SK-N-SH treated with all-trans-retinoic acid at 6 μM for 48 hours (cell line): Measurements from ENCODE around the gene ADAM33.

Experiments used
- ATAC-seq: fragments of 200-7000 bp; cut with Tn5 transposase; 3 replicates; pipeline ENCODE4 v1.9.1; 2020; ENCODE audit warnings: mild to moderate bottlenecking, moderate library complexity
- ARNTL ChIP-seq: fragments of 450-650 bp; formaldehyde crosslinking; IDR thresholded peaks from 2 replicates; pipeline ENCODE4 v1.5.0; 2020; ENCODE audit warnings: low read depth, mild to moderate bottlenecking, moderate library complexity, borderline replicate concordance
- BACH2 ChIP-seq: fragments of 250-450 bp; sonication (Bioruptor Pico); IDR thresholded peaks from 2 replicates; pipeline ENCODE4 v1.9.0; 2021; ENCODE audit warnings: mild to moderate bottlenecking, borderline replicate concordance
- CSDC2 ChIP-seq: fragments of 250-450 bp; sonication (Bioruptor Pico); IDR thresholded peaks from 2 replicates; pipeline ENCODE4 v1.5.0; 2020; ENCODE audit warnings: mild to moderate bottlenecking, moderate library complexity
- ESRRG ChIP-seq: fragments of 250-450 bp; sonication (Bioruptor Pico); IDR thresholded peaks from 2 replicates; pipeline ENCODE4 v1.6.1; 2021; ENCODE audit warnings: mild to moderate bottlenecking
- GLIS3 ChIP-seq: fragments of 250-450 bp; sonication (Bioruptor Pico); IDR thresholded peaks from 2 replicates; pipeline ENCODE4 v1.5.0; 2020; ENCODE audit warnings: mild to moderate bottlenecking, moderate library complexity
- ISL1 ChIP-seq: fragments of 250-450 bp; sonication (Bioruptor Pico); IDR thresholded peaks from 2 replicates; pipeline ENCODE4 v2.1.2; 2022; ENCODE audit warnings: mild to moderate bottlenecking, moderate library complexity
- PPARA ChIP-seq: fragments of 250-450 bp; sonication (Bioruptor Pico); IDR thresholded peaks from 2 replicates; pipeline ENCODE4 v1.5.0; 2020; ENCODE audit warnings: mild to moderate bottlenecking, borderline replicate concordance
- RARB ChIP-seq: fragments of 250-450 bp; sonication (Bioruptor Pico); IDR thresholded peaks from 2 replicates; pipeline ENCODE4 v1.8.0; 2021; ENCODE audit warnings: mild to moderate bottlenecking, moderate library complexity
- SNAI2 ChIP-seq: fragments of 250-450 bp; sonication (Bioruptor Pico); IDR thresholded peaks from 2 replicates; pipeline ENCODE4 v1.5.0; 2020; ENCODE audit warnings: mild to moderate bottlenecking, moderate library complexity
- TCF4 ChIP-seq: fragments of 250-450 bp; sonication (Bioruptor Pico); IDR thresholded peaks from 2 replicates; pipeline ENCODE4 v1.8.0; 2021; ENCODE audit warnings: mild to moderate bottlenecking, moderate library complexity, borderline replicate concordance
- TOX ChIP-seq: fragments of 250-450 bp; sonication (Bioruptor Pico); IDR thresholded peaks from 2 replicates; pipeline ENCODE4 v1.8.0; 2021; ENCODE audit warnings: mild to moderate bottlenecking, moderate library complexity, borderline replicate concordance
- ZC3H10 ChIP-seq: fragments of 250-450 bp; sonication (Bioruptor Pico); IDR thresholded peaks from 2 replicates; pipeline ENCODE4 v1.5.1; 2021; ENCODE audit warnings: mild to moderate bottlenecking, moderate library complexity
- ZFP3 ChIP-seq: fragments of 250-450 bp; sonication (Bioruptor Pico); IDR thresholded peaks from 2 replicates; pipeline ENCODE4 v1.5.0; 2020; ENCODE audit warnings: mild to moderate bottlenecking, moderate library complexity
- ZFP30 ChIP-seq: fragments of 450-650 bp; formaldehyde crosslinking; IDR thresholded peaks from 2 replicates; pipeline ENCODE4 v1.5.0; 2022; ENCODE audit warnings: mild to moderate bottlenecking, moderate library complexity
- ZNF565 ChIP-seq: fragments of 450-650 bp; formaldehyde crosslinking; conservative IDR thresholded peaks from 2 replicates; pipeline ENCODE4 v1.5.0; 2020; ENCODE audit warnings: low read depth, mild to moderate bottlenecking, moderate library complexity
- ZNF70 ChIP-seq: fragments of 450-650 bp; formaldehyde crosslinking; IDR thresholded peaks from 2 replicates; pipeline ENCODE4 v1.5.0; 2020; ENCODE audit warnings: mild to moderate bottlenecking, moderate library complexity
- ZNF8 ChIP-seq: fragments of 450-650 bp; formaldehyde crosslinking; IDR thresholded peaks from 2 replicates; pipeline ENCODE4 v1.5.0; 2020; ENCODE audit warnings: mild to moderate bottlenecking, moderate library complexity
- TF ChIP-seq, protein P1 (sequence below): fragments of 250-450 bp; sonication (Bioruptor Pico); IDR thresholded peaks from 2 replicates; pipeline ENCODE4 v1.5.1; 2021; ENCODE audit warnings: mild to moderate bottlenecking, moderate library complexity
- TF ChIP-seq, protein P2 (sequence below): fragments of 250-450 bp; sonication (Bioruptor Pico); IDR thresholded peaks from 2 replicates; pipeline ENCODE4 v1.5.1; 2020; ENCODE audit warnings: low read depth, mild to moderate bottlenecking, moderate library complexity
- TF ChIP-seq, protein P3 (sequence below): fragments of 250-450 bp; sonication (Bioruptor Pico); IDR thresholded peaks from 2 replicates; pipeline ENCODE4 v1.8.0; 2021; ENCODE audit warnings: low read depth, mild to moderate bottlenecking, moderate library complexity, borderline replicate concordance
- TF ChIP-seq, protein P4 (sequence below): fragments of 250-450 bp; sonication (Bioruptor Pico); IDR thresholded peaks from 2 replicates; pipeline ENCODE4 v1.5.0; 2020; ENCODE audit warnings: mild to moderate bottlenecking, moderate library complexity

The ADAM33 gene

DNA sequence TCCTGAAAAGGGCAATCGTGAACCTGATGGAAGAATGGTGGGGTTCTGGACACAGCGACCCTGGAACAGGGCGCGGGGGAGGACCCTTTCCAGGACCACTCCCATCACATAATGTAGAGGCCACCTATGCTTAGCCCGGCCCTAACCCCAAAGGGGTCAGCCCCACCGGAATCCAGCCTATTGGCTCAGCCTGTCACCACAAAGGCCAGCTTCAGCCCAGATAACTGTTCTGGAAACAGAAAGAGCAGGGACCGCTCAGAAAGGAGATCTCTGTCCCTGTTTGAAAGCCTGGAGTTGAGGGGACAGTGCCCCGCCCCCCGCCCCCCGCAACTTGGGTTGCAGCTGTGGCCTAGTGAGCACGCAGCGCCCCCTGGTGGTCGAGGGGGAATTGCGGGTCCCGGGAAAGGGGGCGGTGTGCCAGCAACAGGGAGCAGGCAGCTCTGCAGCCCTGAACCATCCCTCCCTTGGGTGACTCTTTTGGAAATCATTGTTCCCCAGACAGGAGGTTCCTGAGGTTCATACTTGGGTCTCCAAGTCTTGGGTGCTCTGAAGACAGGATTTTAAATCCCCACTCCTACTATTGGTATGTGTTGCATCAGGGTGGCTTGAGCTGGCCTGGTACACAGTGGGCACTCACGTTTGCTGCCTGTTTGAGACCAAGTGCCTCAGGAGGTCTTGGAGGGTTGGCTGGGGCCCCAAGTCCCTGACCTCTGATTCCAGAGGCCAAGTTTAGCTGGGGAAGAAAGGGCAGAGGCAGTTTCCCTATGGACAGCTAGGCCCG lies 29.1 kb upstream of the ADAM33 start:
- no peak for TF ChIP-seq ARNTL (CRISPR knock-in tag)
- TF ChIP-seq, protein P1, sequence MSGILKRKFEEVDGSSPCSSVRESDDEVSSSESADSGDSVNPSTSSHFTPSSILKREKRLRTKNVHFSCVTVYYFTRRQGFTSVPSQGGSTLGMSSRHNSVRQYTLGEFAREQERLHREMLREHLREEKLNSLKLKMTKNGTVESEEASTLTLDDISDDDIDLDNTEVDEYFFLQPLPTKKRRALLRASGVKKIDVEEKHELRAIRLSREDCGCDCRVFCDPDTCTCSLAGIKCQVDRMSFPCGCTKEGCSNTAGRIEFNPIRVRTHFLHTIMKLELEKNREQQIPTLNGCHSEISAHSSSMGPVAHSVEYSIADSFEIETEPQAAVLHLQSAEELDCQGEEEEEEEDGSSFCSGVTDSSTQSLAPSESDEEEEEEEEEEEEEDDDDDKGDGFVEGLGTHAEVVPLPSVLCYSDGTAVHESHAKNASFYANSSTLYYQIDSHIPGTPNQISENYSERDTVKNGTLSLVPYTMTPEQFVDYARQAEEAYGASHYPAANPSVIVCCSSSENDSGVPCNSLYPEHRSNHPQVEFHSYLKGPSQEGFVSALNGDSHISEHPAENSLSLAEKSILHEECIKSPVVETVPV (CRISPR knock-in tag), result no peak
- TF ChIP-seq BACH2, result no peak
- no peak for TF ChIP-seq CSDC2 (CRISPR knock-in tag)
- TF ChIP-seq GLIS3 (CRISPR knock-in tag), result no peak
- no peak for TF ChIP-seq ESRRG (CRISPR knock-in tag)
- TF ChIP-seq SNAI2, result no peak
- TF ChIP-seq PPARA (CRISPR knock-in tag), result no peak
- TF ChIP-seq, protein P2, sequence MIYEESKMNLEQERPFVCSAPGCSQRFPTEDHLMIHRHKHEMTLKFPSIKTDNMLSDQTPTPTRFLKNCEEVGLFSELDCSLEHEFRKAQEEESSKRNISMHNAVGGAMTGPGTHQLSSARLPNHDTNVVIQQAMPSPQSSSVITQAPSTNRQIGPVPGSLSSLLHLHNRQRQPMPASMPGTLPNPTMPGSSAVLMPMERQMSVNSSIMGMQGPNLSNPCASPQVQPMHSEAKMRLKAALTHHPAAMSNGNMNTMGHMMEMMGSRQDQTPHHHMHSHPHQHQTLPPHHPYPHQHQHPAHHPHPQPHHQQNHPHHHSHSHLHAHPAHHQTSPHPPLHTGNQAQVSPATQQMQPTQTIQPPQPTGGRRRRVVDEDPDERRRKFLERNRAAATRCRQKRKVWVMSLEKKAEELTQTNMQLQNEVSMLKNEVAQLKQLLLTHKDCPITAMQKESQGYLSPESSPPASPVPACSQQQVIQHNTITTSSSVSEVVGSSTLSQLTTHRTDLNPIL (CRISPR knock-in tag), result no peak
- TF ChIP-seq ZC3H10 (CRISPR knock-in tag), result no peak
- no peak for TF ChIP-seq ZNF565 (CRISPR knock-in tag)
- no peak for TF ChIP-seq TOX (CRISPR knock-in tag)
- no peak for TF ChIP-seq ZFP3 (CRISPR knock-in tag)
- TF ChIP-seq, protein P3, sequence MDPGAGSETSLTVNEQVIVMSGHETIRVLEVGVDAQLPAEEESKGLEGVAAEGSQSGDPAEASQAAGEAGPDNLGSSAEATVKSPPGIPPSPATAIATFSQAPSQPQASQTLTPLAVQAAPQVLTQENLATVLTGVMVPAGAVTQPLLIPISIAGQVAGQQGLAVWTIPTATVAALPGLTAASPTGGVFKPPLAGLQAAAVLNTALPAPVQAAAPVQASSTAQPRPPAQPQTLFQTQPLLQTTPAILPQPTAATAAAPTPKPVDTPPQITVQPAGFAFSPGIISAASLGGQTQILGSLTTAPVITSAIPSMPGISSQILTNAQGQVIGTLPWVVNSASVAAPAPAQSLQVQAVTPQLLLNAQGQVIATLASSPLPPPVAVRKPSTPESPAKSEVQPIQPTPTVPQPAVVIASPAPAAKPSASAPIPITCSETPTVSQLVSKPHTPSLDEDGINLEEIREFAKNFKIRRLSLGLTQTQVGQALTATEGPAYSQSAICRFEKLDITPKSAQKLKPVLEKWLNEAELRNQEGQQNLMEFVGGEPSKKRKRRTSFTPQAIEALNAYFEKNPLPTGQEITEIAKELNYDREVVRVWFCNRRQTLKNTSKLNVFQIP, result no peak
- TF ChIP-seq, all 23 proteins: peak for 0
- ATAC-seq, result peak; percentile 84

DNA sequence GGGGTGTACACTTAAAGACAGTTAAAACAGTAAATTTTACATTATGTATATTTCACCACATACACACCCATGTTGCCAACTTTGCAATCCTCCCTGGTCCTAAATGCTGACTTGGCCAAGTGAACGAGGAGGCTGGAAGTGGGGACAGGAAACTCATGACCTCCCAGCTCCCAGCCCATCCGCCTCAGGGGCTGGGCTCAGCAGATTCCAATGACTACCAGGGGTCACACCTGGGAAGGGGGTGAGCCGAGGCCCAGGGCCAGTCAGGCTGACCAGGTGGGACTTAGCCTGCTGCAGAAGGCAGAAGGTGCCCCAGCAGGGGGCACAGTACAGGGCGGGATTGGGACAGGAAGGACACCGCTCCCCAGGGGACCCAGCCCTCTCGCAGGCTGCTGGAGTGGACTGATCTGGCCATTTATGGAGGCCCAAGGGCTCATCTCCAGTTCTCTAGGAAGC lies 28.2 kb upstream of the ADAM33 start:
- TF ChIP-seq GLIS3 (CRISPR knock-in tag), result no peak
- ATAC-seq, result no peak

DNA sequence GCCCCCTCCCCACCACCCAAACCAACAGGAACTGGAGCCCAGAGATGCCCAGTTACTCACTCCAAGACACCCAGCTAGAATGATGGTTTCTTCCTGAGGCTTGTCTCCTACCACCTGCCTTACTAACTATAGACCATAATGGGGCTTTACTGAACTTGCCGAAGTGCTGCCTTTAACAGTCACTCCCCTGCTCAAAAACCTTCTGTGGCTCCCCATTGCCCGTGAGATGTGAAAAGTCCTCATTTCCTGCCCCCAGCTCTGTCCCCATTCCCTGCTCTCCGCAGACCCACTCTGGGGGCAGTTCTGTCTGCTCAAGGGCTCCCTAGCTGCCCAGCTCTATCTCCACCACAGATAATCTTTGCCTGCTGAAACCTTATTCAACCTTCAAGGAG lies 25.7 kb upstream of the ADAM33 start:
- no peak for ATAC-seq
- no peak for TF ChIP-seq TCF4 (CRISPR knock-in tag)
- TF ChIP-seq ARNTL (CRISPR knock-in tag), result no peak
- no peak for TF ChIP-seq ZNF8 (CRISPR knock-in tag)
- no peak for TF ChIP-seq ZNF565 (CRISPR knock-in tag)
- TF ChIP-seq, protein P2 (CRISPR knock-in tag), result no peak
- no peak for TF ChIP-seq CSDC2 (CRISPR knock-in tag)
- TF ChIP-seq, protein P3, result no peak
- no peak for TF ChIP-seq ZFP30
- no peak for TF ChIP-seq RARB
- no peak for TF ChIP-seq ZNF70 (CRISPR knock-in tag)
- TF ChIP-seq ISL1 (CRISPR knock-in tag), result no peak
- TF ChIP-seq, protein P4, sequence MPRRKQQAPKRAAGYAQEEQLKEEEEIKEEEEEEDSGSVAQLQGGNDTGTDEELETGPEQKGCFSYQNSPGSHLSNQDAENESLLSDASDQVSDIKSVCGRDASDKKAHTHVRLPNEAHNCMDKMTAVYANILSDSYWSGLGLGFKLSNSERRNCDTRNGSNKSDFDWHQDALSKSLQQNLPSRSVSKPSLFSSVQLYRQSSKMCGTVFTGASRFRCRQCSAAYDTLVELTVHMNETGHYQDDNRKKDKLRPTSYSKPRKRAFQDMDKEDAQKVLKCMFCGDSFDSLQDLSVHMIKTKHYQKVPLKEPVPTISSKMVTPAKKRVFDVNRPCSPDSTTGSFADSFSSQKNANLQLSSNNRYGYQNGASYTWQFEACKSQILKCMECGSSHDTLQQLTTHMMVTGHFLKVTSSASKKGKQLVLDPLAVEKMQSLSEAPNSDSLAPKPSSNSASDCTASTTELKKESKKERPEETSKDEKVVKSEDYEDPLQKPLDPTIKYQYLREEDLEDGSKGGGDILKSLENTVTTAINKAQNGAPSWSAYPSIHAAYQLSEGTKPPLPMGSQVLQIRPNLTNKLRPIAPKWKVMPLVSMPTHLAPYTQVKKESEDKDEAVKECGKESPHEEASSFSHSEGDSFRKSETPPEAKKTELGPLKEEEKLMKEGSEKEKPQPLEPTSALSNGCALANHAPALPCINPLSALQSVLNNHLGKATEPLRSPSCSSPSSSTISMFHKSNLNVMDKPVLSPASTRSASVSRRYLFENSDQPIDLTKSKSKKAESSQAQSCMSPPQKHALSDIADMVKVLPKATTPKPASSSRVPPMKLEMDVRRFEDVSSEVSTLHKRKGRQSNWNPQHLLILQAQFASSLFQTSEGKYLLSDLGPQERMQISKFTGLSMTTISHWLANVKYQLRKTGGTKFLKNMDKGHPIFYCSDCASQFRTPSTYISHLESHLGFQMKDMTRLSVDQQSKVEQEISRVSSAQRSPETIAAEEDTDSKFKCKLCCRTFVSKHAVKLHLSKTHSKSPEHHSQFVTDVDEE (CRISPR knock-in tag), result no peak
